Measurements from ENCODE around the gene DDX17. TPM values are rescaled to one million over a fixed set of nuclear protein-coding genes. Genes with fewer than 3 reads are reported as not detected.
"Not testable (repeated sequence)": the region's sequence is repeated elsewhere in the genome, so short reads cannot be mapped to it uniquely, and the experiment has no call there.

DDX17 gene
- total RNA-seq, 2 experiments from 2014 or later, result 508 to 626 TPM

DNA sequence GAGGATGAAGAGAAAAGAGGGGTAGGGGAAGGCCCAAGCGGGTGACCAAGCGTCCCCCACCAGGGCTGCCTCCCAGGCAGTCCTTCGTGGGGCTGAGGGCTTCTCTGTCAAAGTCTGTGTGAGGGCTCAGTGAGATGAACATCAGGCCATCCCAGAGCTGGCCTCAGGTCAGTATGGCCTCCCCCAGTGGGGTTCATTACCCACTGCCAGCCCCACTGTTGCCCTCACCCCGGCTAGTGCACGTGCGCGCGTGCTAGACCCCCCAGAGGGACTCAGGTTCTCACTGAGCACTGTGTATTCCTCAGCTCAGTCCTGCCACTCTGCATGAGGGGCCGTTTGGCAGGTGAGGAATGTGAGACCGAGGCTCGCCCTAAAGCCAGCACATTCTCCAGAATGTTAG, 34.9 kb downstream of the DDX17 start:
- no peak overlapping the region for H3K27ac ChIP-seq (ENCODE audit: low read depth, low read length, poor library complexity, severe bottlenecking)
- POLR2A ChIA-PET, result no interaction called here

GRCh38 chr22:38470179-38470578, 35.9 kb downstream of the DDX17 start:
- BruUV-seq (replicated peaks); POLR2A ChIA-PET; CTCF ChIA-PET (ENCODE audit: unreplicated experiment): not testable (repeated sequence)

More for the DNA sequence above, 34.9 kb downstream of the DDX17 start:
- H3K4me3 ChIP-seq (ENCODE audit: low read depth, low read length, poor library complexity, severe bottlenecking), result no peak overlapping the region
- TF ChIP-seq EZH2phosphoT487 (IDR thresholded peaks at IDR 0.05; ENCODE audit: borderline replicate concordance, low read depth, low read length) (no peak), CTCF (conservative IDR thresholded peaks at IDR 0.05; ENCODE audit: low read length) (no peak)
- no peak overlapping the region for H3K4me2 ChIP-seq (ENCODE audit: low read length)
- no peaks in the 10 kb centered on the region for H3K9me3 ChIP-seq (ENCODE audit: low read length)
- no peaks in the 10 kb centered on the region for H3K36me3 ChIP-seq (ENCODE audit: insufficient read depth, low read length)
- H3K9me2 ChIP-seq (ENCODE audit: insufficient read depth, low read length), result no peaks in the 10 kb centered on the region
- no peaks in the 10 kb centered on the region for H3K4me1 ChIP-seq (ENCODE audit: insufficient read depth, low read length, poor library complexity, severe bottlenecking)
- intact Hi-C loops (cut with micrococcal nuclease; ENCODE audit: unreplicated experiment), result no loop called here
- no TSS peak for BruUV-seq (replicated peaks)
- no peak overlapping the region for H2AFZ ChIP-seq (ENCODE audit: low read length)
- CTCF ChIA-PET (ENCODE audit: unreplicated experiment), result no interaction called here
- DNase-seq (ENCODE audit: low spot score), result no peak
- no peaks in the 10 kb centered on the region for H3K79me2 ChIP-seq (ENCODE audit: insufficient read depth, low read depth, low read length)
- no peaks in the 10 kb centered on the region for H4K20me1 ChIP-seq (ENCODE audit: insufficient read depth, low read length)

DNA sequence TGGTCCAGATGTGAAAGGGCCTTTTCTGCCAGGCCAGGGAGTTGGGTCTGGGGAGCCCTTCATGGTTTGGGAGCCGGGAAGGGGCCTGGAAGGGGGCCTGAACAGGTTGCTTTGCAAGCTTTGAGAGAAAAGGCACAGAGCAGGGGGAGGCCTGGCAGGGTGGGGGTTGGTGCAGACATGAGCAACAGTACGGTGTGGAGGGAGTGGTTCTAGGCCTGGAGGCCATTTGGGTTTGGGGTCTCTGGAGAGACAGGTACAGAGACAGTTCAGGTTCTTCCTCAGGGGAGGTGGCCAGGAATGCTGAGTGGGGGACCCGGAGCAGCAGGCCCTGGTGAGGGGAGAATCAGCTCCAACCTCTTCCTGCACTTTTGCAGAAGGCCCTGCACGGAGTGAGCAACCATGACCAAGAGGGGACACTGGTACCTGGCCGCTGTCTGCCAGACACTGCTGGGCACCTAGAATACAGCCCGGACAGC, 36.8 kb downstream of the DDX17 start:
- no peaks in the 10 kb centered on the region for H3K36me3 ChIP-seq (ENCODE audit: insufficient read depth, low read length)
- no peaks in the 10 kb centered on the region for H3K9me2 ChIP-seq (ENCODE audit: insufficient read depth, low read length)
- H3K9me3 ChIP-seq (ENCODE audit: low read length), result no peaks in the 10 kb centered on the region
- no TSS peak for BruUV-seq (replicated peaks)
- no peaks in the 10 kb centered on the region for H3K79me2 ChIP-seq (ENCODE audit: insufficient read depth, low read depth, low read length)
- ChIA-PET CTCF (ENCODE audit: unreplicated experiment) (no interaction called here), POLR2A (no interaction called here)
- no peak overlapping the region for H3K4me3 ChIP-seq (ENCODE audit: low read depth, low read length, poor library complexity, severe bottlenecking)
- no peak overlapping the region for H3K27ac ChIP-seq (ENCODE audit: low read depth, low read length, poor library complexity, severe bottlenecking)
- H3K4me2 ChIP-seq (ENCODE audit: low read length), result no peak overlapping the region
- TF ChIP-seq CTCF (conservative IDR thresholded peaks at IDR 0.05; ENCODE audit: low read length), result no peak
- no peak for TF ChIP-seq EZH2phosphoT487 (IDR thresholded peaks at IDR 0.05; ENCODE audit: borderline replicate concordance, low read depth, low read length)
- H3K4me1 ChIP-seq (ENCODE audit: insufficient read depth, low read length, poor library complexity, severe bottlenecking), result peaks cover 8% of the 10 kb centered on the region
- intact Hi-C loops (cut with micrococcal nuclease; ENCODE audit: unreplicated experiment), result no loop called here
- DNase-seq (ENCODE audit: low spot score), result no peak
- no peak overlapping the region for H2AFZ ChIP-seq (ENCODE audit: low read length)
- H4K20me1 ChIP-seq (ENCODE audit: insufficient read depth, low read length), result no peaks in the 10 kb centered on the region

More at GRCh38 chr22:38470179-38470578, 35.9 kb downstream of the DDX17 start:
- H3K4me2 ChIP-seq (ENCODE audit: low read length); H3K36me3 ChIP-seq (ENCODE audit: insufficient read depth, low read length); H2AFZ ChIP-seq (ENCODE audit: low read length); H3K4me1 ChIP-seq (ENCODE audit: insufficient read depth, low read length, poor library complexity, severe bottlenecking); H3K9me2 ChIP-seq (ENCODE audit: insufficient read depth, low read length); H4K20me1 ChIP-seq (ENCODE audit: insufficient read depth, low read length); H3K9me3 ChIP-seq (ENCODE audit: low read length); H3K27ac ChIP-seq (ENCODE audit: low read depth, low read length, poor library complexity, severe bottlenecking); H3K79me2 ChIP-seq (ENCODE audit: insufficient read depth, low read depth, low read length); DNase-seq (ENCODE audit: low spot score); H3K4me3 ChIP-seq (ENCODE audit: low read depth, low read length, poor library complexity, severe bottlenecking); intact Hi-C loops (cut with micrococcal nuclease; ENCODE audit: unreplicated experiment): not testable (repeated sequence)
